GM18867 (cell line): ENCODE data around the gene BORCS5.
"Not testable (repeated sequence)": the region's sequence is repeated elsewhere in the genome, so short reads cannot be mapped to it uniquely, and the experiment has no call there.

Experiments used
- ATAC-seq: cut with Tn5 transposase; IDR thresholded peaks from one replicate; pipeline ENCODE4 v1.9.1; 2021; ENCODE audit warnings: mild to moderate bottlenecking, moderate library complexity; ENCODE audit not compliant: unreplicated experiment

Gene BORCS5

DNA sequence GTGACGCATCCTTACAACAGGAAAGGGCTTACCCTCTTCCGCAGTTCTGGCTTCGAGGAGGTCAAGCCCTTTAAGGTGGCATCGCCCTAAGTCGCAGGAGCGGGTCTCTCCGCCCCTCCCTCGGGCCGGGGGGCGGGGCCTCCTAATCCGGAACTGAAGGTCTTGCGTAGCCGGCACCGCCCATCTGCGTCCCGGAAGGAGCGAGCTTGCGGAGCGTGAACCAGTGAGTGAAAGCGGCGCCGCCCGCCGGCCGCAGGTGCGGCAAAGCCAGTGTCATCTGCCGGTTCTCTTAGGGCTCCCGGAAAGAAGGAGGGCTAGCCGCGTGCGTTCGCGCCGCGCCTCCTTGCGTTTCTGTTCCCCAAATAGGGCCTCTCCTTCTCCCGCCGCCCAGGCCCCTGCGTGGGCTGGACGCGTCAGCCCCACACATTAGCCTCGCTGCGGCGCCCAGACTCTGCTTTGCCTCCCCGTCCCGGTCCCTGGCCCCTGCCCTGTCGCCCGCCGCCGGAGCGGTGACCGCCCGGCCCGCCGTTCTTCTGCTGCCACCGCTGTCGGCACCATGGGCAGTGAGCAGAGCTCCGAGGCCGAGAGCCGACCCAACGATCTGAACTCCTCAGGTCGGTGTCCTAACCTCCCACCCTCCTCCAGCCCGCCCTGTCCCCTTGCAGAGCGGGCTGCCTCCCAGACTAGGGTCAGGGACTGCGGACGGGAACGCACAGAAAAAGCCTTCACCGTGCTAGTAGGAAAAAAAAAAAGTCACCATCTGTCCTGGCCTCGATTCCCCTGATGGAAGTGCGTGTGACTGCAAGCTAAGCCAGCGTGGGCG is at the start of gene BORCS5:
BORCS5 (plus strand) TSS at position 183 of the 823 bp plus-strand sequence; CDS start at position 557, 374 bp downstream.
- ATAC-seq, result peak; percentile 84

GRCh38 chr12:12310695-12311094 is 46.2 kb upstream of the BORCS5 start:
- not testable (repeated sequence) for ATAC-seq

- no peak for ATAC-seq
Observed at GRCh38 chr12:12315838-12316237, 41.0 kb upstream of the BORCS5 start.

GRCh38 chr12:12319451-12320183 is 37.3 kb upstream of the BORCS5 start:
- no peak for ATAC-seq

GRCh38 chr12:12323118-12323517 is 33.8 kb upstream of the BORCS5 start:
- no peak for ATAC-seq

DNA sequence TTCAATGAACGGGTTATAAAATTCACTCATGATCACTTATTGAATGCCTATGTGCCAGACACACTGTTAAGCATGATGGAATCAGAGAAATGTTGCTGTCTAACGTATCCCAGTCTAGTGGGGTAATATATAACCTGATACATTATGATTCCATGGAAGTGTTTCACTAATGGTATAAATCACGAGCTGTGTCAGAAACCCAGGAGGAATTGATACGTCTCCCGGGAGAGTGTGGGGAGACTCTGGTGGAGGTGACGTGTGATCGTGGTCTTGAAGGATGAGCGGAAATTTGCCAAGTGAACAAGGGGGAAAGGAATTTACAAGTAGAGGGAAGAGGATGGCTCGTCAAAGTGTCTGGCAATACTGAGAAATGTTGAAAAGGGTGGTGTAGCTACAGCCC is 33.3 kb upstream of the BORCS5 start:
- ATAC-seq, result no peak

DNA sequence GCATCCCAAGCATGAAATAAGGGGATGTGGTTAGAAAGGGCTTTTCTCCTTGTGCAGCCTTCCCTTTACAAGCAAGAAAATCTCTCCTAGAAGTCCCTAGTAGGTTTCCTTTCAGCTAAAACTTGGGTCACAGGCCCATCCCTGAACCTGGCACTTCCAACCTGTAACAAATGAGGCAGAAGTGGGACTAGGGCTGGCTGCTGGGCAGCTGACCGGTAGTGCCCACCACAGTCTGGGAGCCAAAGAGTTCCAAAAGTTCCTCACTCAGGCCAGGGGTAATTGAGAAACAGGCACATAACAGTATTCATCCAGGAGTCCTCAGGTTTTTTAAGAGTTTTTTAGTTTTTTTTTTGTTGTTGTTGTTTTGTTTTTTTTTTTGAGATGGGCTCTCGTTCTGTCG is 30.6 kb upstream of the BORCS5 start:
- no peak for ATAC-seq

- no peak for ATAC-seq
Observed at GRCh38 chr12:12327802-12328201, 29.1 kb upstream of the BORCS5 start.

GRCh38 chr12:12331244-12331771 is 25.6 kb upstream of the BORCS5 start:
- ATAC-seq, result no peak

DNA sequence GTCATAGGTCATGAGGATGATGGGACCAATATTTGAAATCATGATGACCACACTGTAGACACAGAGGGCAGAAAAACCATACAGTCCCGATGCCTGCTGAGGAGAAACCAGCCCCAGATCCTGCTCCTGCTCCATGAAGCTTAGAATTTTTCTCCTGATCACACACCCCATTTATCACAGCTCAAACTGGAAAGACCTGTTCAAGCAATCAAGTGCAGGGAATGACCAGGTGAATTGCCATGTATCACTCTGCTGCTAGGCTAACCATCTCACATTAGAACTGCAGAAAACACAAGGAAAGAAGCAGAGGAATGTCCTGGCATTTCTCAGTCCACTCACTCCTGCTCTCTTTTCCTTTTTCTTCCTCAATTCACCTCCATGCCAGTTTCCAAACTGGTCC is 25.0 kb upstream of the BORCS5 start:
- ATAC-seq, result no peak

- no peak for ATAC-seq
Observed at GRCh38 chr12:12333407-12334366, 23.2 kb upstream of the BORCS5 start.

GRCh38 chr12:12334367-12335040 is 22.4 kb upstream of the BORCS5 start:
- peak; percentile 56 for ATAC-seq

- ATAC-seq, result peak; percentile 73
Observed at GRCh38 chr12:12336049-12336411, 20.8 kb upstream of the BORCS5 start.

GRCh38 chr12:12336511-12336910 is 20.4 kb upstream of the BORCS5 start:
- ATAC-seq, result no peak

DNA sequence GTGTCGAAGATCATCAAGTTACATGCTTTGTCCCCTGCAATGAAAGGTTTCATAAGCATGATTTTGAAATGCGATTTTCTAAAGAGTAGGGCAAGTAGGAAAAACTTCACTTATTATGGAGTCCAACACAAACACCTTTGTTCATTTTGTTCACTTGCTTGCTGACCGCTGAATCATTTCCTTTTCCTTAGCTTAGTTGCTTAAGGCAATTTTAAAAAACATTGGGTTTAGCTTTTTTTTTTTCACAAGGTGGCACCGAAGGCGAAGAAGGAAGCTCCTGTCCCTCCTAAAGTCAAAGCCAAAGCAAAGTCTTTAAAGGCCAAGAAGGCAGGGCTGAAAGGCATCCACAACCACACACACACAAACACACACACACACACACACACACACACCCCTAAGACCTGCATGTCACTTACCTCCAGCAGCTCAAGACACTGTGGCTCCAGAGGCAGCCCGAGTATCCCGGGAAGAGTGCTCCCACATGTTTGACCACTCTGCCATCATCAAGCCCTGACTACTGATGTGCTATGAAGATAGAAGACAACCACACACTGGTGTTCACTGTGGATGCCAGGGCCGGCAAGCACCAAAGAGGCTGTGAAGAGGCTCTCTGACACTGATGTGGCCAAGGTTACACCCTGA is 18.2 kb upstream of the BORCS5 start:
- no peak for ATAC-seq

DNA sequence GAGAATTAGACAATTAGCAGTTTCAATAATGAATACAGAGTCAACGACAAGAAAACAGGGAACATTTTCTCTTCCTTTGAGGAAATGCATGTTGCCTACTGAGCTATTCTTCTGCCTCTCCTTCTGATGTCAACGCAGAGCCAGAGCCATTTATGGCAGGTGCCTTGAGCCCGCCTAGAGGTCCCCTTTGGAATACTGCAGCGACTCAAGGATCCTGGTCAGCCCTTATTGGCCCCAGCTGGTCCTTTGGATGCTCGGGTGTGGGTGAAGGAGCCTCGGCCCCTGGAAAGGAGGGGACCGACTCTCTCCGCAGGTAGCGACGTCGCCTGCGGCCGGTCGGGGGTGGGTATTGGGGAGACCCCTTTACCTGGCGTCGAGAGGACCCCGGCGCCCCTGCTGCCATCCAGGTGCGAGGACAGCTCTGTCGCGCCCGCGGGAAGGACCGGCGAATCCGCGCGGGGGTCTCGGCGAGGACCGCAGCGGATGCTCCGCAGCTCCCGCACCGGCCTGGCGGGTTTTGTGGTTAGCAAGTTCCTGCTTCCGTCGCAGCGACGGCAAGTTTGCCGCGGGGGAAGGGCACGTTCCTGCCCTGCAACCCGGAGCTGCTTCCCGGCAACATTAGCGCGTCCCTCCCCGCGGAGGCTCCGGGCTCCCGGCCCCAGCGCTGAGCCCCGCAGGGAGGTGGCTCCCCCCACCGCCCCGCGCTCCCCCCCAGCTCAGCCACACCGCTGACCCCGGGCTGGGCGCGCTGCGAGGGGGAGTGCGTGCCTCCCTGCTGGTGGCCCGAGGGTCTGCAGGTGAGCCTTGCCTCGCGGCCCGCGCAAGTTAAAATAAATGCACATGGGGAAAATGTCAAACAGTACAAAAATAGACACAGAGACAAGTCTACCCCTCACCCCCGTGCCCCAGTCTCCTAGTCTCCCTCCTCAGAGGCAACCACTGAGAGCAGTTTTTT is 6.9 kb upstream of the BORCS5 start, which contains the start of gene MANSC1:
MANSC1 (minus strand) TSS at position 532 of the 955 bp plus-strand sequence. CDS start 6,928 bp downstream, outside the sequence.
- no peak for ATAC-seq

DNA sequence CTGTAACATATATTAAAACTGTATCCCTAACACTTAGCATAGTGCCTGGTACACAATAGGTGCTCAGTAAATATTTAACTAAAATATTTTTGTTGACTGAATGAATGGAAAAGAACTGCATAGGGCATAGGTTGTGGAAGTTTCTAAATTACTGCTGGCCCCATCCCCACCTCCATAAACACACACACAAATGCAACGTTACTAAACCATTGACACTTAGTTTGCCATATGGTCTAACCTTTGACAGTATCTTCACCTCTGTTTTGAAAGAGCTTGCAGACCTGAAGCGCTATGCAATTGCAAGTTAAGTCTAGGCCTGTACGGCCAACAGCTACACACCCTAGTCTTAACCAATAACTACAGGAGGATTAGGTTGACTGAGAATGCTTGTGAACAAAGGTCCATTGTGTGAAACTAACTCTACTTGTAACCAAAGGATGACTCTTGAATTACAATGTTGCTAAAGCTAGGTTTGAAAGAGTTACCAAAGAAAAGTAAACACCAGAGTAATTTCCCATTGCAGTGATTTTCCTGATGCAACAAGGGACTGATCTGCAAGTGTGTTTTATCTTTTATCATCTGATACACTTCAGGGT is 5.9 kb upstream of the BORCS5 start:
- ATAC-seq, result no peak
